ENCODE results near the gene TUG1. TPM values are rescaled to one million over a fixed set of nuclear protein-coding genes. Genes with fewer than 3 reads are reported as not detected.

The TUG1 gene
- total and polyA plus RNA-seq, 4 donors = 109 to 142 (median 114) TPM

DNA sequence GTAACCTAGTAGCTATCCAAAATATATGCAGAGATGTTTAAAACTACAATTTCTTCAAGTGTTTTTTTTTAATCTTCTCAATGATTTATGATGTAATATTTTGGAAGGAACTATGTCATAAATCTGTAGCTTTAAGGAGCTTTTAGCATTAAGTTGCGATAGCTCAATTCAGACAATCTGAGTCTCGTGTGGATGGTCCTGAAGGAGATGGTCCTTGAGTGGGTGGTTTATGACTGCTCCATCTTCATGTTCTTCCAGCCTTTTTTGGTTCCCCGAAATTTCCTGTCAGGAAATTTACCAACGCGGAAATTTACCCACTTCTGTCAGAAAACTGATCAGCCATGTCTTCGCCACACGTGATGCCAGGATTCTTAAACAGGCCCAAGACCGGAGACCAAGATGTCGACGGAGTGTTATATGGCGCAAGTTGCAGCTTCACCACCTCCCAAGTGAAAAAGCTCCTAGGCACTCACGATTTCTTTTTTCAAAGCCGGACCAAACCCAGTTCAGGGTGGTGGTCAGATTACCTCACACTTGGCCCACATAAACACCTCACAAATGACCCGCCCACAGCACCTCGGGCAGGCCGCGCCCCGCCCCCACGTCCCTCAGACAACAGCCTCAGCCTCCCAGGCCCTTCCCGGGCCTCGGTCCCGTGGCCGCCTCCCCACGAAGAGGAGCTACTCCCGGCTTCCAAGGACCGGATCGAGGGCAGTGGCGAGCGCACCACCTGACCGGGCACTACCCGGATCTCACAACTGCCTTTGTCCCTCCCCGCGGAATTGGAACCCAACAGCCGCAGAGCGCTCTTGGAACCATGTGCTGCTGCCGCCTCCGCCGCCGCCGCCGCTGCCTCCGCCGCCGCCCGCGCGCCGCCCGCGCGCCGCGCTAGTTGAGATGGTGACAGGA lies 796 bp upstream of the TUG1 start, which contains the start of gene MORC2:
Gene MORC2, minus strand, starts transcription at position 760 of the 909 bp plus-strand sequence. CDS start 885 bp downstream, outside the sequence.
- Histone ChIP-seq H3K4me1 (ENCODE audit: control insufficient read depth, insufficient read depth, low read length) (peaks cover 5% of the 10 kb centered on the region), H3K4me3 (ENCODE audit: low read depth, low read length) (peak within 1 kb of the TSS; percentile 70), H3K9me3 (ENCODE audit: control insufficient read depth, insufficient read depth, low read length) (peaks cover 7% of the 10 kb centered on the region), H3K27me3 (ENCODE audit: control insufficient read depth, insufficient read depth, low read length) (no peaks in the 10 kb centered on the region), H3K27ac (ENCODE audit: low read depth, low read length) (peak within 1 kb of the TSS; percentile 93), H3K36me3 (ENCODE audit: control insufficient read depth, insufficient read depth, low read length) (peaks cover 9% of the 10 kb centered on the region)
- peak in 1 of 6 donors; percentile 9 for DNase-seq (ENCODE audit: low read depth in 4 of 6, low spot score in 6 of 6)
- 11% methylated on average over 52 of the region's 53 CpGs for WGBS (ENCODE audit: insufficient coverage)

DNA sequence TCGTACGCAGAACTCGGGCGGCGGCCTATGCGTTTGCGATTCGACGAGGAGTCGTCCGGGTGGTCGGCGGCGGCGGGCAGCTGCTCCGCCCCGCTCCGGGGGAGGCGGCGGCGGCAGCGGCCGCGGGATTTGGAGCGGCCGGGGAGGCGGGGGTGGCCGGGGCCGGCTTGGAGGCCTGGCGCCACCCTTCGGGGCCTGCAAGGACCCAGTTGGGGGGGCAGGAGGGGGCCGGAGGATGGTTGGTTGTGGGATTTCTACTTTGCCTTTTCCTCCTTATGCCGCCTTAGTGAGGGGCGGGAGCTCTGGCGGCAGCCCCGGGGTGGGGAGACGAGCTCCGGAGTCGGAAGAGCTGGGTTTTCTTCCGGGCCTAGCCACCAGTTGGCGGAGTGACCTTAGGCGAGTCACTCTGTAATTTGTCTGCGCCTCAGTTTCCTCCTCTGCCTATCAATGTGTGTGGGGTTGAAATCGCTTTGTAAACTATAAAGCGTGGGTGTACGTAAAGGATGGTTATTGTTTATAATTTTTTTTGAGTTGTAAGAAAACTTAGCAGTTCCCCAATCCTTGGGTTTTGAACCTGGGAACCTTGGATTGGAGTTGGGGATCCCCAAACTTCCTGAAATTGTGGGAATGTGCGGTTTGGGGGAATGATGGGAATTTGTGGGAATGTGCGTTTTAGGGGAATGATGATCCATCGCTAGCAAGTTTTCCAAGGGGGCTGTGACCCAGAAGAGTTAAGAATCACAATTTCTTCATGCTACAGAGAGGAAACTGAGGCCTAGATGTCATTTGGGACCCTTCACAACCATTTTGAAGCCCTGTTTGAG lies 679 bp downstream of the TUG1 start:
- Histone ChIP-seq H3K4me1 (ENCODE audit: control insufficient read depth, insufficient read depth, low read length) (peaks cover 5% of the 10 kb centered on the region), H3K4me3 (ENCODE audit: low read depth, low read length) (peak overlapping the region; percentile 70), H3K36me3 (ENCODE audit: control insufficient read depth, insufficient read depth, low read length) (peaks cover 9% of the 10 kb centered on the region), H3K9me3 (ENCODE audit: control insufficient read depth, insufficient read depth, low read length) (peaks cover 7% of the 10 kb centered on the region), H3K27ac (ENCODE audit: low read depth, low read length) (peak overlapping the region; percentile 93), H3K27me3 (ENCODE audit: control insufficient read depth, insufficient read depth, low read length) (no peaks in the 10 kb centered on the region)
- DNase-seq (ENCODE audit: low read depth in 4 of 6, low spot score in 6 of 6) = peak in 3 of 6 donors; percentile 2 to 54 (median 11)
- WGBS (ENCODE audit: insufficient coverage) = 1% methylated on average over 44 of the region's 49 CpGs

DNA sequence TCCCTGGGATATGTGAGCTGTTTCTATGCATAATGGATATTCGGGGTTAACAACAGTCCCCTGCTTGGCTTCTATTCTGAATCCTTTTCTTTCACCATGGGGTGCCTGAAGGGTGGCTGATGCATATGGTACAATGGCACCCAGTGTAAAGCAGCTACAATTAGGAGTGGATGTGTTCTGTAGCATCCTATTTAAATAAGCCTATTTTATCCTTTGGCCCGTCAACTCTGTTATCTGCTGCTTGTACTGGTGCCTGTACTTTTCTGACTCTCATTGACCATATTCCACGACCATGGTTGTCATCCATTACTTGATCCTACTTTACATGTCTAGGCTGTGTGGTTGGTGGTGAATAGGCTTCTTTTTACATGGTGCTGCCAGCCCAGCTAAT lies 1.3 kb downstream of the TUG1 start:
- Histone ChIP-seq H3K36me3 (ENCODE audit: control insufficient read depth, insufficient read depth, low read length) (peaks cover 9% of the 10 kb centered on the region), H3K4me3 (ENCODE audit: low read depth, low read length) (peak overlapping the region; percentile 70), H3K27me3 (ENCODE audit: control insufficient read depth, insufficient read depth, low read length) (no peaks in the 10 kb centered on the region), H3K9me3 (ENCODE audit: control insufficient read depth, insufficient read depth, low read length) (peaks cover 10% of the 10 kb centered on the region), H3K27ac (ENCODE audit: low read depth, low read length) (no peak overlapping the region), H3K4me1 (ENCODE audit: control insufficient read depth, insufficient read depth, low read length) (peaks cover 5% of the 10 kb centered on the region)
- DNase-seq (ENCODE audit: low read depth in 4 of 6, low spot score in 6 of 6) = no peak
- WGBS (ENCODE audit: insufficient coverage) = 40% methylated on average over 1 of the region's 3 CpGs

DNA sequence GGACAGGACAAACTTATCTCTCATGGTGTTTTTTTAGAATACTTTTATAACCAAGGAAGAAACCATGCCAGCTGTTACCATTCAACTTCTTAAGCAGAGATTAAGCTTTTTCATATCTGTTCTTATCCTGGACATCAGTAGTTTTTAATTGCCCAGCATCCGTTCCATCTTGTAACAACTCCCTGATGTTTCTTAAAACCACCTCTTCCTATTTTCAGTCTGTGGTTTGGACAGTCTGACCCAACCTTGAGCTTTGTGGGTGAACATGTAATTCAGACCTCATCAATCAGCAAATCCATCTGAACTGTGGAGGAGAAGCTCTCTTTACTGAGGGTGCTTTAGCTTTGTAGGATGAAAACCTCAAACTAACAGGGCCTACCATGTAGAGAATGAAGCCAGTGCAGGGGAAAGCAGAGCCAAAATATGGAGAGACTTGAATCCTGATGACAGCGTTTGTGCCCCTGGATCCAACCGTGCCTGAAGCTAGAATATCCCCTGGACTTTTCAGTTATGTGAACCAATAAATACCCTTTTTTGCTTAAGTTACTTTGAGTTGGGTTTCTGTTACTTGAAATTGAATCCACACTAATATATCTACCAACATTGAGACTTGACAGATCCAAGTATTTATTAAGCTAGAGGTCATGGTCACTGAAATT lies 9.4 kb downstream of the TUG1 start:
- no peak for DNase-seq (ENCODE audit: low read depth in 4 of 6, low spot score in 6 of 6)
- Histone ChIP-seq H3K4me1 (ENCODE audit: control insufficient read depth, insufficient read depth, low read length) (no peaks in the 10 kb centered on the region), H3K27me3 (ENCODE audit: control insufficient read depth, insufficient read depth, low read length) (no peaks in the 10 kb centered on the region), H3K4me3 (ENCODE audit: low read depth, low read length) (no peak overlapping the region), H3K36me3 (ENCODE audit: control insufficient read depth, insufficient read depth, low read length) (no peaks in the 10 kb centered on the region), H3K27ac (ENCODE audit: low read depth, low read length) (no peak overlapping the region), H3K9me3 (ENCODE audit: control insufficient read depth, insufficient read depth, low read length) (peaks cover 28% of the 10 kb centered on the region)
- 100% methylated on average over 1 of the region's 3 CpGs for WGBS (ENCODE audit: insufficient coverage)

- WGBS (ENCODE audit: insufficient coverage) = 83% methylated on average over 1 of the region's 3 CpGs
- no peaks in the 10 kb centered on the region for H3K36me3 ChIP-seq (ENCODE audit: control insufficient read depth, insufficient read depth, low read length)
- no peak overlapping the region for H3K27ac ChIP-seq (ENCODE audit: low read depth, low read length)
- no peaks in the 10 kb centered on the region for H3K27me3 ChIP-seq (ENCODE audit: control insufficient read depth, insufficient read depth, low read length)
- H3K4me3 ChIP-seq (ENCODE audit: low read depth, low read length) = no peak overlapping the region
- DNase-seq (ENCODE audit: low read depth in 4 of 6, low spot score in 6 of 6) = no peak
- H3K9me3 ChIP-seq (ENCODE audit: control insufficient read depth, insufficient read depth, low read length) = peaks cover 34% of the 10 kb centered on the region
- H3K4me1 ChIP-seq (ENCODE audit: control insufficient read depth, insufficient read depth, low read length) = no peaks in the 10 kb centered on the region
These were observed 10.9 kb downstream of the TUG1 start for GRCh38 chr22:30979932-30980331.

DNA sequence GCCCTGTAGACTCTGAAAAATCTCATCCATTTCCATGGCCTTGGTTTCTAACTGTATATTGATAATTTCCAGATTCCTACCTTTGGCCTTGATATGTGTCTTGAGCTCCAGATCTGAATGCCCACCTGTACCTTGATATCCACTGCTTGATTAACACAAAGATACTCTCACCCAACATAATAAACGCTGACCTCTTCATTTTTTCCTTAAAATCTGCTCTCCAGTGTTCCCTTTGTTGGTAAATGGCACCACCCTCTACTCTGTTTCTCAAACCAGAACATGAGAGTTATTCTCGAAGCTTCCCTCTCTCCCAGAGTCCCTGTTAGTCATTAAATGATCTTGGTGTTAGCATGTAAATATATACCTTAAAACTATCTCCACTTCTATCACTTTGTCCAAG lies 13.4 kb downstream of the TUG1 start:
- Histone ChIP-seq H3K27ac (ENCODE audit: low read depth, low read length) (no peak overlapping the region), H3K9me3 (ENCODE audit: control insufficient read depth, insufficient read depth, low read length) (peaks cover 27% of the 10 kb centered on the region), H3K4me3 (ENCODE audit: low read depth, low read length) (no peak overlapping the region), H3K36me3 (ENCODE audit: control insufficient read depth, insufficient read depth, low read length) (no peaks in the 10 kb centered on the region), H3K4me1 (ENCODE audit: control insufficient read depth, insufficient read depth, low read length) (no peaks in the 10 kb centered on the region), H3K27me3 (ENCODE audit: control insufficient read depth, insufficient read depth, low read length) (no peaks in the 10 kb centered on the region)
- 88% methylated on average over 1 of the region's 2 CpGs for WGBS (ENCODE audit: insufficient coverage)
- no peak for DNase-seq (ENCODE audit: low read depth in 4 of 6, low spot score in 6 of 6)

- H3K27ac ChIP-seq (ENCODE audit: low read depth, low read length) = no peak overlapping the region
- H3K36me3 ChIP-seq (ENCODE audit: control insufficient read depth, insufficient read depth, low read length) = no peaks in the 10 kb centered on the region
- no peaks in the 10 kb centered on the region for H3K27me3 ChIP-seq (ENCODE audit: control insufficient read depth, insufficient read depth, low read length)
- peaks cover 17% of the 10 kb centered on the region for H3K9me3 ChIP-seq (ENCODE audit: control insufficient read depth, insufficient read depth, low read length)
- no CpG with 5 or more reads among the region's 2 CpGs for WGBS (ENCODE audit: insufficient coverage)
- no peaks in the 10 kb centered on the region for H3K4me1 ChIP-seq (ENCODE audit: control insufficient read depth, insufficient read depth, low read length)
- DNase-seq (ENCODE audit: low read depth in 4 of 6, low spot score in 6 of 6) = no peak
- no peak overlapping the region for H3K4me3 ChIP-seq (ENCODE audit: low read depth, low read length)
These were observed 15.3 kb downstream of the TUG1 start for GRCh38 chr22:30984317-30984716.

- no peak for DNase-seq (ENCODE audit: low read depth in 4 of 6, low spot score in 6 of 6)
- peaks cover 10% of the 10 kb centered on the region for H3K9me3 ChIP-seq (ENCODE audit: control insufficient read depth, insufficient read depth, low read length)
These were observed 16.6 kb downstream of the TUG1 start for GRCh38 chr22:30985561-30986208.

DNA sequence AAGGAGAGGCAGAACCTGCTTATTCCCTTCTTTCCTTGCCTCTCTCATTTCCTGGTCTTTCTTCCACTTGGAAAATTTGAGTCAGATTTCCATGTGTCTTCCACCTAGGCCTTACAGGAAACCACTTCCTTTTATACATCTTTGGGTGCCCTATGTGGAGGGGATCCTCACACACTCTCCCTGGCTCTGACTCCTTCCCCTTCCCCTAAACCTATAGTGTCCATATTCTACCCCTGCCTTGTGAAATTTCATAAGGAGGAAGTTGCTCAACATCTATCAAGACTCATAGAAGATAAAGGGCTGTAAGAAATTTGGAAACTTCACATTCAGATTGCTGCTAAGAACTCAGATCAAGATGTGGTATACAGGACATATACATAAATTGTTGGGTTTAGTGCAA lies 20.4 kb downstream of the TUG1 start:
- H3K27ac ChIP-seq (ENCODE audit: low read depth, low read length) = no peak overlapping the region
- no peak for DNase-seq (ENCODE audit: low read depth in 4 of 6, low spot score in 6 of 6)
- H3K36me3 ChIP-seq (ENCODE audit: control insufficient read depth, insufficient read depth, low read length) = no peaks in the 10 kb centered on the region
- no peaks in the 10 kb centered on the region for H3K4me1 ChIP-seq (ENCODE audit: control insufficient read depth, insufficient read depth, low read length)
- no peaks in the 10 kb centered on the region for H3K27me3 ChIP-seq (ENCODE audit: control insufficient read depth, insufficient read depth, low read length)
- no peak overlapping the region for H3K4me3 ChIP-seq (ENCODE audit: low read depth, low read length)
- peaks cover 5% of the 10 kb centered on the region for H3K9me3 ChIP-seq (ENCODE audit: control insufficient read depth, insufficient read depth, low read length)

More at GRCh38 chr22:30985561-30986208, 16.6 kb downstream of the TUG1 start:
- WGBS (ENCODE audit: insufficient coverage) = 100% methylated on average over 1 of the region's 4 CpGs
- Histone ChIP-seq H3K4me1 (ENCODE audit: control insufficient read depth, insufficient read depth, low read length) (no peaks in the 10 kb centered on the region), H3K27me3 (ENCODE audit: control insufficient read depth, insufficient read depth, low read length) (no peaks in the 10 kb centered on the region), H3K36me3 (ENCODE audit: control insufficient read depth, insufficient read depth, low read length) (no peaks in the 10 kb centered on the region), H3K27ac (ENCODE audit: low read depth, low read length) (no peak overlapping the region), H3K4me3 (ENCODE audit: low read depth, low read length) (no peak overlapping the region)

Measured in spinal cord (tissue), 10 donors.